Stomach (tissue), 9 donors: Measurements from ENCODE around the gene LCK. TPM values are rescaled to one million over a fixed set of nuclear protein-coding genes. Genes with fewer than 3 reads are reported as not detected.
A peak's percentile ranks its signal among the peaks of the same experiment; 100 is the strongest.
"Not testable (repeated sequence)": the region's sequence is repeated elsewhere in the genome, so short reads cannot be mapped to it uniquely, and the experiment has no call there.

Experiments used
- DNase-seq, 2 donors: peaks; one replicate each; pipeline versions ENCODE4 v3.0.0 to v3.0.0-alpha.2; 2013 to 2019
- H3K27ac ChIP-seq, 5 donors: fragments of 200-600 bp in 4 of 5; sonication (generic) in 4 of 5; one replicate each; pipeline ENCODE4 v1.5.1; 2013 to 2019; ENCODE audit warnings: mild to moderate bottlenecking in 1 of 5, moderate library complexity in 1 of 5
- H3K27me3 ChIP-seq, 3 donors: fragments of 200-600 bp; sonication (generic); one replicate each; pipeline ENCODE4 v1.5.1; 2017 to 2019; ENCODE audit warnings: mixed run types in 1 of 3
- H3K36me3 ChIP-seq, 4 donors: fragments of 200-600 bp; sonication (generic); 1 replicate in 3 of 4; 2 replicates in 1 of 4; pipeline ENCODE4 v1.5.1; 2016 to 2019
- H3K4me1 ChIP-seq, 4 donors: fragments of 200-600 bp; sonication (generic); one replicate each; pipeline ENCODE4 v1.5.1; 2016 to 2019
- H3K4me3 ChIP-seq, 4 donors: fragments of 200-600 bp; sonication (generic) in 3 of 4; one replicate each; pipeline ENCODE4 v1.5.1; 2016 to 2019; ENCODE audit warnings: mild to moderate bottlenecking in 1 of 4
- H3K9me3 ChIP-seq, 4 donors: fragments of 200-600 bp; sonication (generic); one replicate each; pipeline ENCODE4 v1.5.1; 2016 to 2019
- EP300 ChIP-seq: sonication (generic); formaldehyde crosslinking; IDR thresholded peaks from one replicate; pipeline ENCODE4 v1.6.1; 2017; ENCODE audit warnings: antibody characterized with exemption
- POLR2A ChIP-seq, 4 donors: fragments of 450-650 bp; IDR thresholded peaks; one replicate each; pipeline ENCODE4 v1.6.1; 2016; ENCODE audit warnings: antibody characterized with exemption in 4 of 4, control low read depth in 2 of 4, mild to moderate bottlenecking in 1 of 4, moderate library complexity in 1 of 4
- POLR2AphosphoS5 ChIP-seq, 3 donors: sonication (generic); formaldehyde crosslinking; IDR thresholded peaks; one replicate each; pipeline ENCODE4 v1.6.1; 2016; ENCODE audit warnings: antibody characterized with exemption in 3 of 3
- WGBS, 5 donors: extraction: QIAGEN DNeasy Blood & Tissue Kit in 3 of 5; methylation state at CpG; one replicate each; pipeline versions ENCODE4 v1.1.5 to v1.1.7; 2013 to 2018; 5-methylcytosine and 5-hydroxymethylcytosine counted together
- intact Hi-C: fragments of 100-400 bp; cut with DNase I; formaldehyde crosslinking; loops from one replicate; pipeline ENCODE4 v1.15.1; 2023; ENCODE audit warnings: low total_unique reads
- polyA plus RNA-seq, 3 donors: library from polyadenylated mRNA; stranded (reverse); fragments of 200-250 nt; gene quantifications; one replicate each; pipeline ENCODE4 v1.2.3, GENCODE V29; 2013
- total RNA-seq, 5 donors: library from RNA; depleted of rRNA; stranded (reverse); fragments of >200 nt; gene quantifications; one replicate each; pipeline versions ENCODE4 v1.1.0 to v1.2.3, GENCODE V29; 2014 to 2016
- TF ChIP-seq, protein P1 (sequence below), 7 experiments: fragments of 450-650 bp in 4 of 7; fragments of 200-600 bp in 3 of 7; sonication (generic) in 3 of 7; IDR thresholded peaks; one replicate each; pipeline ENCODE4 v1.5.1; 2016 to 2019; ENCODE audit warnings: antibody characterized with exemption in 7 of 7, control low read depth in 2 of 7, mild to moderate bottlenecking in 1 of 7
- donor health status: healthy with polysubstance abuse.
- donor health status: Bipolar disorder and iron deficiency.
- donor health status: healthy.

Gene LCK
- total and polyA plus RNA-seq, 8 donors = 0.58 to 6.4 (median 2.2) TPM

DNA sequence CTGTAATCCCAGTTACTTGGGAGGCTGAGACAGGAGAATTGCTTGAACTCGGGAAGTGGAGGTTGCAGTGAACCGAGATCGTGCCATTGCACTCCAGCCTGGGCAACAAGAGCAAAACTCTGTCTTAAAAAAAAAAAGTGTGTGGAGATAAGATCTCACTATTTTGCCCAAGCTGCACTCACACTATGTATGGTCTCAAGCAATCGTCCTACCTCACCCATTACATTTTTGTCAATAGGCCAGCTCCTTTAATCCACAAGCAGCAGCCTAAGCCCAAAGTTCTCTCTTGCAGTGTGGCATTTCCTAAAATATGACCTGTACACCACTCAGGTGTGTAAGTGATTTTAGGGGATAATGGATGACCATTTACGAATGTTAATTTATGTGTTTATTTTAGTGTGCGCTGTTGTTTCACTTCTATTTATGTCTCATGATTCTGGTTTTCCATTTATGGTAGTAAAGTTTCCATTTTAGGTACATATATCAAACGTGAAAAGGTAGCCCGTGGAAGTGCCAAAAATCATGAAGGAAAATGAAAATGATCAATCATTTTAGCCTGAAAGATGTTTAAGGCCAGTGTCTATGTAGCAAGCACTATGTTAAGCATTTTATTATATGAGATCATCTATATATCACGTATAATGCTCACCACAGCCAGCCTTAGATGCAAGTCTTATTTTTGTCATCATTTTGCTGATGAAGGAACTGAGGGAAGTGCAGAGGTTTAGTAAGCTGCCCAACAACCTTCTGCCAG is 5.6 kb downstream of the LCK start:
- DNase-seq = no peak
- Histone ChIP-seq H3K4me1 (no peaks in the 10 kb centered on the region), H3K27me3 (peaks cover 0 to 4% (median 0%) of the 10 kb centered on the region in 3 donors), H3K4me3 (no peak overlapping the region), H3K36me3 (no peaks in the 10 kb centered on the region), H3K27ac (no peak overlapping the region), H3K9me3 (no peaks in the 10 kb centered on the region)
- intact Hi-C loops = no loop called here
- 68 to 73% (median 70%) methylated on average over 9 of the region's 9 CpGs for WGBS, 5 donors
- no peak for TF ChIP-seq POLR2A (IDR thresholded peaks at IDR 0.05)
- TF ChIP-seq, protein P1, sequence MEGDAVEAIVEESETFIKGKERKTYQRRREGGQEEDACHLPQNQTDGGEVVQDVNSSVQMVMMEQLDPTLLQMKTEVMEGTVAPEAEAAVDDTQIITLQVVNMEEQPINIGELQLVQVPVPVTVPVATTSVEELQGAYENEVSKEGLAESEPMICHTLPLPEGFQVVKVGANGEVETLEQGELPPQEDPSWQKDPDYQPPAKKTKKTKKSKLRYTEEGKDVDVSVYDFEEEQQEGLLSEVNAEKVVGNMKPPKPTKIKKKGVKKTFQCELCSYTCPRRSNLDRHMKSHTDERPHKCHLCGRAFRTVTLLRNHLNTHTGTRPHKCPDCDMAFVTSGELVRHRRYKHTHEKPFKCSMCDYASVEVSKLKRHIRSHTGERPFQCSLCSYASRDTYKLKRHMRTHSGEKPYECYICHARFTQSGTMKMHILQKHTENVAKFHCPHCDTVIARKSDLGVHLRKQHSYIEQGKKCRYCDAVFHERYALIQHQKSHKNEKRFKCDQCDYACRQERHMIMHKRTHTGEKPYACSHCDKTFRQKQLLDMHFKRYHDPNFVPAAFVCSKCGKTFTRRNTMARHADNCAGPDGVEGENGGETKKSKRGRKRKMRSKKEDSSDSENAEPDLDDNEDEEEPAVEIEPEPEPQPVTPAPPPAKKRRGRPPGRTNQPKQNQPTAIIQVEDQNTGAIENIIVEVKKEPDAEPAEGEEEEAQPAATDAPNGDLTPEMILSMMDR (IDR thresholded peaks at IDR 0.05) = no peak
- TF ChIP-seq POLR2AphosphoS5 (IDR thresholded peaks at IDR 0.05) = no peak
- no peak for TF ChIP-seq EP300

DNA sequence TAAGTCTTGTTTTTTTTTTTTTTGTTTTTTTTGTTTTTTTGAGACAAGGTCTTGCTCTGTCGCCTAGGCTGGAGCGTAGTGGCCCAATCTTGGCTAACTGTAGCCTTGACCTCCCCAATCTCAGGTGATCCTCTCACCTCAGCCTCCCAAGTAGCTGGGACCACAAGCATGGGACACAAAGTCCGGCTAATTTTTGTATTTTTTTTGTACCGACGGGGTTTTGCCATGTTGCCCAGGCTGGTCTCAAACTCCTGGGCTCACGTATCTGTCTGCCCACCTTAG is 6.1 kb downstream of the LCK start:
- H3K27ac ChIP-seq = no peak overlapping the region
- intact Hi-C loops = no loop called here
- DNase-seq = no peak
- no peaks in the 10 kb centered on the region for H3K9me3 ChIP-seq
- no peaks in the 10 kb centered on the region for H3K36me3 ChIP-seq
- WGBS, 5 donors = 89 to 92% (median 89%) methylated on average over 6 of the region's 6 CpGs
- H3K4me3 ChIP-seq = no peak overlapping the region
- H3K27me3 ChIP-seq = peaks cover 0 to 4% (median 0%) of the 10 kb centered on the region in 3 donors
- no peak for TF ChIP-seq POLR2A (IDR thresholded peaks at IDR 0.05)
- TF ChIP-seq, protein P1 (IDR thresholded peaks at IDR 0.05) = no peak
- no peak for TF ChIP-seq POLR2AphosphoS5 (IDR thresholded peaks at IDR 0.05)
- TF ChIP-seq EP300 = no peak
- H3K4me1 ChIP-seq = no peaks in the 10 kb centered on the region

DNA sequence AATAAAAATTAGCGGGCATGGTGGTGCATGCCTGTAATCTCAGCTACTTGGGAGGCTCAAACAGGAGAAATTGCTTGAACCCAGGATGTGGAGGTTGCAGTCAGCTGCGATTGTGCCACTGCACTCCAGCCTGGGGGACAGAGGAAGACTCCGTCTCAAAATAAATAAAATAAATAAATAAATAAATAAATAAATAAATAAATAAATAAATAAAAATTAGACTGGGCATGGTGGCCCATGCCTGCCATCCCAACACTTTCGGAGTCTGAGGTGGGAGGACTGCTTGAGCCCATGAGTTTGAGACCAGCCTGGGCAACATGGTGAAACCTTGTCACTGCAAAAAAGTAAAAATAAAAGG is 12.2 kb downstream of the LCK start:
- H3K9me3 ChIP-seq, intact Hi-C loops: not testable (repeated sequence)

DNA sequence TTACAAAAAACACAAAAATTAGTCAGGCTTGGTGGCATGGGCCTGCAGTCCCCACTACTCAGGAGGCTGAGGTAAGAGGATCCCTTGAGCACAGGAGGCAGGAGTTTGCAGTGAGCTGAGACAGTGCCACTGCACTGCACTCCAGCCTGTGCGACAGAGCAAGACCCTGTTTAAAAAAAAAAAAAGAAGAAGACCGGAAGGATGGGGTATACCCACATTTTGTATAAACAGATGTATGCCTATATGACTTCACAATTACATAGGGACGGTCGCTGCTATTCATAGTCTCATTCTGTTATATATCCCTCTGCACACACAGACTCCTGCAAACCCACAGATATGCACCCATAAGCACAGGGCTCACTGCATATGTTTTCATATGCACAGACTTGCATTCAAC is 12.7 kb downstream of the LCK start:
- no peak for TF ChIP-seq POLR2AphosphoS5 (IDR thresholded peaks at IDR 0.05)
- TF ChIP-seq, protein P1 (IDR thresholded peaks at IDR 0.05) = no peak
- no peak for TF ChIP-seq POLR2A (IDR thresholded peaks at IDR 0.05)
- TF ChIP-seq EP300 = no peak
- Histone ChIP-seq H3K9me3 (no peaks in the 10 kb centered on the region), H3K4me3 (no peak overlapping the region), H3K27me3 (no peaks in the 10 kb centered on the region), H3K36me3 (no peaks in the 10 kb centered on the region), H3K27ac (no peak overlapping the region), H3K4me1 (peaks cover 0 to 11% (median 5%) of the 10 kb centered on the region in 4 donors)
- peak in 1 of 2 donors; percentile 26 for DNase-seq
- intact Hi-C loops = no loop called here
- 79 to 91% (median 84%) methylated on average over 4 of the region's 4 CpGs for WGBS, 5 donors

More for the DNA sequence above, 12.2 kb downstream of the LCK start:
- peaks cover 0 to 11% (median 5%) of the 10 kb centered on the region in 4 donors for H3K4me1 ChIP-seq
- H3K27ac ChIP-seq, H3K27me3 ChIP-seq, H3K4me3 ChIP-seq, H3K36me3 ChIP-seq, DNase-seq: not testable (repeated sequence)
- WGBS, 5 donors = 91 to 97% (median 95%) methylated on average over 4 of the region's 4 CpGs

DNA sequence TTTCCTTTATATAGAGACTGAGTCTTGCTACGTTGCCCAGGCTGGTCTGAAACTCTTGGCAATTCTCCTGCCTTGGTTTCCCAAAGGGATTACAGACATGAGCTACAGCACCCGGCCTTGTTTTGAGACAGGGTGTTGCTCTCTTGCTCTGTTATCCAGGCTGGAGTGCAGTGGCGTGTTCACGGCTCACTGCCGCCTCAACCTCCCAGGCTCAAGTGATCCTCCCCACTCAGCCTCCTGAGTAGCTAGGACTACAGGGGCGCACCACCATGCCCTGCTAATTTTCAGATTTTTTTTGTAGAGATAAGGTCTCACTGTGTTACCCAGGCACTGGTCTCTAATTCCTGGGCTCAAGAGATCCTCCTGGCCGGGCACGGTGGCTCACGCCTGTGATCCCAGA is 14.8 kb downstream of the LCK start:
- no peak for DNase-seq
- WGBS, 5 donors = 91 to 95% (median 92%) methylated on average over 9 of the region's 9 CpGs
- Histone ChIP-seq H3K36me3 (no peaks in the 10 kb centered on the region), H3K9me3 (no peaks in the 10 kb centered on the region), H3K27ac (no peak overlapping the region), H3K4me1 (peaks cover 0 to 11% (median 5%) of the 10 kb centered on the region in 4 donors), H3K4me3 (no peak overlapping the region), H3K27me3 (no peaks in the 10 kb centered on the region)
- intact Hi-C loops = no loop called here
- TF ChIP-seq POLR2A (IDR thresholded peaks at IDR 0.05) = no peak
- TF ChIP-seq EP300 = no peak
- TF ChIP-seq, protein P1 (IDR thresholded peaks at IDR 0.05) = no peak
- no peak for TF ChIP-seq POLR2AphosphoS5 (IDR thresholded peaks at IDR 0.05)
